ENCODE results near the gene SLC25A42. TPM values are rescaled to one million over a fixed set of nuclear protein-coding genes. Genes with fewer than 3 reads are reported as not detected.

SLC25A42 gene
- total RNA-seq, 1 experiment from 2014 or later, result 8.1 TPM

DNA sequence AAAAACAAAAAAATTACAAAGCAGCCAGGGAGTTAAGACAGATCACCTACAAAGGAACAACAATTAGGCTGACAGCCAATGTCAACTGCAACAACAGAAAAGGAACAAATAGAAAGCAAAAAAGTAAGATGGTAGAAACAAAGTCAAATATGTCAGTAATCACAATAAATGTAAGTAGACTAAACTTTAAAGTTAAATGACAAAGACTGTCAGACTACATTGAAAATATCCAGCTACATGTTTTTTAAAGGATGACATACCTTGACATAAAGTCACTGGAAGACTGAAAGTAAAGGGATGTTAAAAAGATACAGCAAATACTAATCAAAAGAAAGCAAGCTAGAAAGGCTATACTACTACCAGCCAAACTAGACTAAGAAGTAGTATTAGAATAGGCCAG is 59.6 kb downstream of the SLC25A42 start (continued):
- TF ChIP-seq ATF2 (CRISPR knock-in tag; IDR thresholded peaks at IDR 0.05; ENCODE audit: borderline replicate concordance, low read depth) (no peak), ZNF416 (CRISPR knock-in tag; IDR thresholded peaks at IDR 0.05) (no peak)
- TF ChIP-seq, protein P1, sequence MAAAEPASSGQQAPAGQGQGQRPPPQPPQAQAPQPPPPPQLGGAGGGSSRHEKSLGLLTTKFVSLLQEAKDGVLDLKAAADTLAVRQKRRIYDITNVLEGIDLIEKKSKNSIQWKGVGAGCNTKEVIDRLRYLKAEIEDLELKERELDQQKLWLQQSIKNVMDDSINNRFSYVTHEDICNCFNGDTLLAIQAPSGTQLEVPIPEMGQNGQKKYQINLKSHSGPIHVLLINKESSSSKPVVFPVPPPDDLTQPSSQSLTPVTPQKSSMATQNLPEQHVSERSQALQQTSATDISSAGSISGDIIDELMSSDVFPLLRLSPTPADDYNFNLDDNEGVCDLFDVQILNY (CRISPR knock-in tag; IDR thresholded peaks at IDR 0.05), result no peak
- TF ChIP-seq, protein P2, sequence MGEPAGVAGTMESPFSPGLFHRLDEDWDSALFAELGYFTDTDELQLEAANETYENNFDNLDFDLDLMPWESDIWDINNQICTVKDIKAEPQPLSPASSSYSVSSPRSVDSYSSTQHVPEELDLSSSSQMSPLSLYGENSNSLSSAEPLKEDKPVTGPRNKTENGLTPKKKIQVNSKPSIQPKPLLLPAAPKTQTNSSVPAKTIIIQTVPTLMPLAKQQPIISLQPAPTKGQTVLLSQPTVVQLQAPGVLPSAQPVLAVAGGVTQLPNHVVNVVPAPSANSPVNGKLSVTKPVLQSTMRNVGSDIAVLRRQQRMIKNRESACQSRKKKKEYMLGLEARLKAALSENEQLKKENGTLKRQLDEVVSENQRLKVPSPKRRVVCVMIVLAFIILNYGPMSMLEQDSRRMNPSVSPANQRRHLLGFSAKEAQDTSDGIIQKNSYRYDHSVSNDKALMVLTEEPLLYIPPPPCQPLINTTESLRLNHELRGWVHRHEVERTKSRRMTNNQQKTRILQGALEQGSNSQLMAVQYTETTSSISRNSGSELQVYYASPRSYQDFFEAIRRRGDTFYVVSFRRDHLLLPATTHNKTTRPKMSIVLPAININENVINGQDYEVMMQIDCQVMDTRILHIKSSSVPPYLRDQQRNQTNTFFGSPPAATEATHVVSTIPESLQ (CRISPR knock-in tag; IDR thresholded peaks at IDR 0.05), result no peak

DNA sequence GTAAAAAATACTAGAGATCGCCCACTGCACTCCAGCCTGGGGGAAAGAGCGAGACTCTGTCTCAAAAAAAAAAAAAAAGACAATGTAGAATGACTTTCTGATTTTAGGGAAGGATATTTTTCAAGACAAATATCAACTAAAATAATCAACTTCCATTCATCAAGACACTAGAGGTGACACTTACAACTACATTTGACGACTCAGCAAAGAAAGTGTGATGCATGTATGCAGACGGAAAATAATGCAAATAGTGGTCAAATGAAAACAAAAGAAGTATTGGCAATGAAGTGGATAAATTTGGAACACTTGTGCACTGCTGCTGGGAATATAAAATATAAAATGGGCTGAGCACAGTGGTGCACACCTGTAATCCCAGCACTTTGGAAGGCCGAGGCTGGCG is 62.3 kb downstream of the SLC25A42 start:
- H3K27ac Mint-ChIP-seq, result no peak overlapping the region
- H3K4me3 Mint-ChIP-seq, result no peak overlapping the region
- peaks cover 34% of the 10 kb centered on the region for H3K36me3 Mint-ChIP-seq
- POLR2A ChIA-PET, result no interaction called here
- H3K9me3 Mint-ChIP-seq, result peaks cover 14% of the 10 kb centered on the region
- DNase-seq (ENCODE audit: low spot score) (no peak), ATAC-seq (no peak)
- CTCF ChIA-PET, result no interaction called here
- H3K4me1 Mint-ChIP-seq, result no peaks in the 10 kb centered on the region
- no peaks in the 10 kb centered on the region for H3K27me3 Mint-ChIP-seq (ENCODE audit: low read depth)
- TF ChIP-seq PRDM15 (CRISPR knock-in tag; IDR thresholded peaks at IDR 0.05) (no peak), ZNF281 (CRISPR knock-in tag; IDR thresholded peaks at IDR 0.05) (no peak), CREB1 (CRISPR knock-in tag; IDR thresholded peaks at IDR 0.05) (no peak), ESRRA (CRISPR knock-in tag; IDR thresholded peaks at IDR 0.05; ENCODE audit: borderline replicate concordance) (no peak), ZNF121 (CRISPR knock-in tag; IDR thresholded peaks at IDR 0.05) (no peak), CBFB (CRISPR knock-in tag; IDR thresholded peaks at IDR 0.05; ENCODE audit: low read depth) (no peak), IRF2 (CRISPR knock-in tag; IDR thresholded peaks at IDR 0.05; ENCODE audit: borderline replicate concordance, low read depth) (no peak), ZNF396 (CRISPR knock-in tag; IDR thresholded peaks at IDR 0.05; ENCODE audit: borderline replicate concordance) (no peak), NFATC4 (CRISPR knock-in tag; IDR thresholded peaks at IDR 0.05) (no peak)
- TF ChIP-seq, protein P3, sequence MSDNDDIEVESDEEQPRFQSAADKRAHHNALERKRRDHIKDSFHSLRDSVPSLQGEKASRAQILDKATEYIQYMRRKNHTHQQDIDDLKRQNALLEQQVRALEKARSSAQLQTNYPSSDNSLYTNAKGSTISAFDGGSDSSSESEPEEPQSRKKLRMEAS (CRISPR knock-in tag; IDR thresholded peaks at IDR 0.05), result no peak
- TF ChIP-seq, protein P4, sequence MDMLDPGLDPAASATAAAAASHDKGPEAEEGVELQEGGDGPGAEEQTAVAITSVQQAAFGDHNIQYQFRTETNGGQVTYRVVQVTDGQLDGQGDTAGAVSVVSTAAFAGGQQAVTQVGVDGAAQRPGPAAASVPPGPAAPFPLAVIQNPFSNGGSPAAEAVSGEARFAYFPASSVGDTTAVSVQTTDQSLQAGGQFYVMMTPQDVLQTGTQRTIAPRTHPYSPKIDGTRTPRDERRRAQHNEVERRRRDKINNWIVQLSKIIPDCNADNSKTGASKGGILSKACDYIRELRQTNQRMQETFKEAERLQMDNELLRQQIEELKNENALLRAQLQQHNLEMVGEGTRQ (CRISPR knock-in tag; IDR thresholded peaks at IDR 0.05), result no peak
- TF ChIP-seq, protein P5, sequence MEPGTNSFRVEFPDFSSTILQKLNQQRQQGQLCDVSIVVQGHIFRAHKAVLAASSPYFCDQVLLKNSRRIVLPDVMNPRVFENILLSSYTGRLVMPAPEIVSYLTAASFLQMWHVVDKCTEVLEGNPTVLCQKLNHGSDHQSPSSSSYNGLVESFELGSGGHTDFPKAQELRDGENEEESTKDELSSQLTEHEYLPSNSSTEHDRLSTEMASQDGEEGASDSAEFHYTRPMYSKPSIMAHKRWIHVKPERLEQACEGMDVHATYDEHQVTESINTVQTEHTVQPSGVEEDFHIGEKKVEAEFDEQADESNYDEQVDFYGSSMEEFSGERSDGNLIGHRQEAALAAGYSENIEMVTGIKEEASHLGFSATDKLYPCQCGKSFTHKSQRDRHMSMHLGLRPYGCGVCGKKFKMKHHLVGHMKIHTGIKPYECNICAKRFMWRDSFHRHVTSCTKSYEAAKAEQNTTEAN (CRISPR knock-in tag; IDR thresholded peaks at IDR 0.05), result no peak
- TF ChIP-seq, protein P6, sequence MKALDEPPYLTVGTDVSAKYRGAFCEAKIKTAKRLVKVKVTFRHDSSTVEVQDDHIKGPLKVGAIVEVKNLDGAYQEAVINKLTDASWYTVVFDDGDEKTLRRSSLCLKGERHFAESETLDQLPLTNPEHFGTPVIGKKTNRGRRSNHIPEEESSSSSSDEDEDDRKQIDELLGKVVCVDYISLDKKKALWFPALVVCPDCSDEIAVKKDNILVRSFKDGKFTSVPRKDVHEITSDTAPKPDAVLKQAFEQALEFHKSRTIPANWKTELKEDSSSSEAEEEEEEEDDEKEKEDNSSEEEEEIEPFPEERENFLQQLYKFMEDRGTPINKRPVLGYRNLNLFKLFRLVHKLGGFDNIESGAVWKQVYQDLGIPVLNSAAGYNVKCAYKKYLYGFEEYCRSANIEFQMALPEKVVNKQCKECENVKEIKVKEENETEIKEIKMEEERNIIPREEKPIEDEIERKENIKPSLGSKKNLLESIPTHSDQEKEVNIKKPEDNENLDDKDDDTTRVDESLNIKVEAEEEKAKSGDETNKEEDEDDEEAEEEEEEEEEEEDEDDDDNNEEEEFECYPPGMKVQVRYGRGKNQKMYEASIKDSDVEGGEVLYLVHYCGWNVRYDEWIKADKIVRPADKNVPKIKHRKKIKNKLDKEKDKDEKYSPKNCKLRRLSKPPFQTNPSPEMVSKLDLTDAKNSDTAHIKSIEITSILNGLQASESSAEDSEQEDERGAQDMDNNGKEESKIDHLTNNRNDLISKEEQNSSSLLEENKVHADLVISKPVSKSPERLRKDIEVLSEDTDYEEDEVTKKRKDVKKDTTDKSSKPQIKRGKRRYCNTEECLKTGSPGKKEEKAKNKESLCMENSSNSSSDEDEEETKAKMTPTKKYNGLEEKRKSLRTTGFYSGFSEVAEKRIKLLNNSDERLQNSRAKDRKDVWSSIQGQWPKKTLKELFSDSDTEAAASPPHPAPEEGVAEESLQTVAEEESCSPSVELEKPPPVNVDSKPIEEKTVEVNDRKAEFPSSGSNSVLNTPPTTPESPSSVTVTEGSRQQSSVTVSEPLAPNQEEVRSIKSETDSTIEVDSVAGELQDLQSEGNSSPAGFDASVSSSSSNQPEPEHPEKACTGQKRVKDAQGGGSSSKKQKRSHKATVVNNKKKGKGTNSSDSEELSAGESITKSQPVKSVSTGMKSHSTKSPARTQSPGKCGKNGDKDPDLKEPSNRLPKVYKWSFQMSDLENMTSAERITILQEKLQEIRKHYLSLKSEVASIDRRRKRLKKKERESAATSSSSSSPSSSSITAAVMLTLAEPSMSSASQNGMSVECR (CRISPR knock-in tag; IDR thresholded peaks at IDR 0.05; ENCODE audit: borderline replicate concordance), result no peak
- TF ChIP-seq, protein P1 (CRISPR knock-in tag; IDR thresholded peaks at IDR 0.05), result no peak
